GM06990 (cell line): ENCODE results near the gene C6orf89.

Source experiments
- DNase-seq: peaks from one replicate; pipeline ENCODE4 v3.0.0-alpha.2; 2011; ENCODE audit not compliant: insufficient read length; ENCODE audit errors: extremely low read depth
- H3K27me3 ChIP-seq: replicated peaks from 2 replicates; pipeline ENCODE4 v1.6.0; 2011; ENCODE audit warnings: low read length; ENCODE audit not compliant: control insufficient read depth, insufficient read depth
- H3K36me3 ChIP-seq: 2 replicates; pipeline ENCODE4 v1.5.1; 2011; ENCODE audit warnings: low read length; ENCODE audit not compliant: control insufficient read depth, insufficient read depth
- H3K4me3 ChIP-seq: replicated peaks from 2 replicates; pipeline ENCODE4 v1.5.1; 2011; ENCODE audit warnings: low read depth, mild to moderate bottlenecking, control low read depth, low read length
- CTCF ChIP-seq: IDR thresholded peaks from 2 replicates; pipeline ENCODE4 v1.5.1; 2011; ENCODE audit warnings: low read length, control low read depth, mild to moderate bottlenecking, inconsistent platforms; ENCODE audit not compliant: insufficient read depth, poor library complexity, severe bottlenecking

Gene C6orf89

GRCh38 chr6:36963451-36964290, 77.9 kb downstream of the C6orf89 start:
- peaks cover 7% of the 10 kb centered on the region for H3K36me3 ChIP-seq
- H3K4me3 ChIP-seq: no peak overlapping the region
- no peak for TF ChIP-seq CTCF
- H3K27me3 ChIP-seq: no peaks in the 10 kb centered on the region
- DNase-seq: no peak

GRCh38 chr6:36964349-36964748, 78.6 kb downstream of the C6orf89 start:
- TF ChIP-seq CTCF: no peak
- H3K4me3 ChIP-seq: no peak overlapping the region
- no peak for DNase-seq
- peaks cover 14% of the 10 kb centered on the region for H3K36me3 ChIP-seq
- no peaks in the 10 kb centered on the region for H3K27me3 ChIP-seq

- Histone ChIP-seq H3K4me3 (no peak overlapping the region), H3K27me3 (no peaks in the 10 kb centered on the region), H3K36me3 (peaks cover 15% of the 10 kb centered on the region)
- no peak for DNase-seq
- TF ChIP-seq CTCF: no peak
Observed at GRCh38 chr6:36964908-36965307, 79.2 kb downstream of the C6orf89 start.

GRCh38 chr6:36967301-36967700, 81.5 kb downstream of the C6orf89 start:
- no peak for TF ChIP-seq CTCF
- peaks cover 36% of the 10 kb centered on the region for H3K36me3 ChIP-seq
- no peak for DNase-seq
- H3K4me3 ChIP-seq: no peak overlapping the region
- H3K27me3 ChIP-seq: no peaks in the 10 kb centered on the region

- no peak for TF ChIP-seq CTCF
- peaks cover 40% of the 10 kb centered on the region for H3K36me3 ChIP-seq
- no peaks in the 10 kb centered on the region for H3K27me3 ChIP-seq
- DNase-seq: no peak
- H3K4me3 ChIP-seq: no peak overlapping the region
Observed at GRCh38 chr6:36967757-36968156, 82.0 kb downstream of the C6orf89 start.
